Stimulated activated CD4-positive, alpha-beta T cell treated with anti-CD3 and anti-CD28 coated beads, Interleukin-1b, Interleukin-23, amount 100 ng/mL, for 24 hours (primary cell): Measurements from ENCODE around the gene ALK.

Source experiments
- DNase-seq, 4 experiments: peaks; one replicate each; pipeline ENCODE4 v3.0.0-alpha.2; 2020; ENCODE audit warnings: low read depth in 4 of 4, low spot score in 1 of 4

ALK gene

GRCh38 chr2:29583548-29584156 is 337.7 kb downstream of the ALK start:
- DNase-seq = no peak

GRCh38 chr2:29583104-29583503 is 338.3 kb downstream of the ALK start:
- no peak for DNase-seq

GRCh38 chr2:29582062-29582461 is 339.3 kb downstream of the ALK start:
- no peak for DNase-seq

GRCh38 chr2:29580223-29580622 is 341.2 kb downstream of the ALK start:
- DNase-seq = no peak

- DNase-seq = no peak
These were observed 341.8 kb downstream of the ALK start for GRCh38 chr2:29579495-29580169.

GRCh38 chr2:29578084-29578598 is 343.2 kb downstream of the ALK start:
- no peak for DNase-seq

- DNase-seq = no peak
These were observed 345.2 kb downstream of the ALK start for GRCh38 chr2:29576231-29576630.

- DNase-seq = no peak
These were observed 346.0 kb downstream of the ALK start for GRCh38 chr2:29575370-29575890.

GRCh38 chr2:29573612-29574011 is 347.8 kb downstream of the ALK start:
- DNase-seq = no peak

GRCh38 chr2:29573147-29573546 is 348.2 kb downstream of the ALK start:
- no peak for DNase-seq

GRCh38 chr2:29570539-29570938 is 350.8 kb downstream of the ALK start:
- DNase-seq = no peak

- DNase-seq = no peak
These were observed 353.4 kb downstream of the ALK start for GRCh38 chr2:29567906-29568520.

- DNase-seq = no peak
These were observed 357.7 kb downstream of the ALK start for GRCh38 chr2:29563697-29564096.

GRCh38 chr2:29562896-29563295 is 358.5 kb downstream of the ALK start:
- no peak for DNase-seq

- no peak for DNase-seq
These were observed 359.1 kb downstream of the ALK start for GRCh38 chr2:29562319-29562718.

GRCh38 chr2:29561628-29562027 is 359.8 kb downstream of the ALK start:
- DNase-seq = no peak

- no peak for DNase-seq
These were observed 360.2 kb downstream of the ALK start for GRCh38 chr2:29561181-29561580.

- DNase-seq = no peak
These were observed 360.8 kb downstream of the ALK start for GRCh38 chr2:29560566-29560965.

- no peak for DNase-seq
These were observed 361.4 kb downstream of the ALK start for GRCh38 chr2:29560030-29560429.

- no peak for DNase-seq
These were observed 361.8 kb downstream of the ALK start for GRCh38 chr2:29559578-29559977.

- no peak for DNase-seq
These were observed 363.3 kb downstream of the ALK start for GRCh38 chr2:29558097-29558496.

- DNase-seq = no peak
These were observed 364.1 kb downstream of the ALK start for GRCh38 chr2:29557268-29557667.
